Measurements from ENCODE around the gene RALGPS1.

GRCh38 chr9:126934441-126934840, 19.9 kb downstream of the RALGPS1 start:
- no peak for TF ChIP-seq CTCF (conservative IDR thresholded peaks at IDR 0.05 in 1 of 2, IDR thresholded peaks at IDR 0.05 in 1 of 2; ENCODE audit: low read depth in 1 of 2, low read length in 2 of 2)
- TF ChIP-seq EZH2 (IDR thresholded peaks at IDR 0.05; ENCODE audit: low read length, missing control alignments), result no peak

Measured in fibroblast of lung (primary cell).